CD4-positive, alpha-beta memory T cell (primary cell): Measurements from ENCODE around the gene IFT25. TPM values are rescaled to one million over a fixed set of nuclear protein-coding genes. Genes with fewer than 3 reads are reported as not detected.
A peak's percentile ranks its signal among the peaks of the same experiment; 100 is the strongest.
"Not testable (repeated sequence)": the region's sequence is repeated elsewhere in the genome, so short reads cannot be mapped to it uniquely, and the experiment has no call there.

Source experiments
- CTCF ChIA-PET: fragments of 350-600 bp; sonication (Branson Sonifier 250); formaldehyde crosslinking; loops from one replicate; lab custom pipeline; 2021; ENCODE audit warnings: inconsistent platforms; ENCODE audit not compliant: partially characterized antibody; lab: Charles Lee
- POLR2A ChIA-PET: fragments of 350-600 bp; sonication (Branson Sonifier 250); formaldehyde crosslinking; loops from one replicate; lab custom pipeline; 2021; ENCODE audit not compliant: partially characterized antibody; lab: Charles Lee
- DNase-seq, 5 donors: peaks; one replicate each; pipeline versions ENCODE4 v3.0.0 to v3.0.0-alpha.2; 2020 to 2022; ENCODE audit warnings: mixed read lengths in 1 of 5
- H3K27ac ChIP-seq: one replicate; pipeline ENCODE4 v1.7.0; 2013; ENCODE audit warnings: low read depth, low read length
- H3K27me3 ChIP-seq: 2 replicates; pipeline ENCODE4 v1.7.0; 2013; ENCODE audit warnings: mild to moderate bottlenecking, low read length, moderate library complexity; ENCODE audit not compliant: insufficient read depth
- H3K36me3 ChIP-seq: 2 replicates; pipeline ENCODE4 v1.7.0; 2013; ENCODE audit warnings: mild to moderate bottlenecking, low read length, moderate library complexity; ENCODE audit not compliant: insufficient read depth
- H3K4me1 ChIP-seq: 2 replicates; pipeline ENCODE4 v1.7.0; 2013; ENCODE audit warnings: mild to moderate bottlenecking, low read length, moderate library complexity; ENCODE audit not compliant: insufficient read depth
- H3K4me3 ChIP-seq, 2 donors: one replicate each; pipeline ENCODE4 v1.7.0; 2013; ENCODE audit warnings: low read length in 2 of 2, mild to moderate bottlenecking in 1 of 2
- H3K9me3 ChIP-seq, 2 donors: one replicate each; pipeline ENCODE4 v1.7.0; 2013; ENCODE audit warnings: low read length in 2 of 2, control low read depth in 1 of 2; ENCODE audit not compliant: control insufficient read depth in 1 of 2
- H3K27ac Mint-ChIP-seq, 7 donors: one replicate each; pipeline ENCODE4 v1.8.0; 2020 to 2021; ENCODE audit warnings: mixed read lengths in 7 of 7, mild to moderate bottlenecking in 6 of 7, inconsistent platforms in 3 of 7, moderate library complexity in 3 of 7
- H3K27me3 Mint-ChIP-seq, 2 donors: one replicate each; pipeline ENCODE4 v1.8.0; 2020 to 2021; ENCODE audit warnings: mixed read lengths in 2 of 2
- H3K36me3 Mint-ChIP-seq, 2 donors: one replicate each; pipeline ENCODE4 v1.8.0; 2020 to 2021; ENCODE audit warnings: mixed read lengths in 2 of 2, inconsistent platforms in 1 of 2, mild to moderate bottlenecking in 1 of 2
- H3K4me1 Mint-ChIP-seq, 4 donors: one replicate each; pipeline ENCODE4 v1.8.0; 2020 to 2021; ENCODE audit warnings: mixed read lengths in 4 of 4, mild to moderate bottlenecking in 1 of 4
- H3K4me3 Mint-ChIP-seq, 8 donors: one replicate each; pipeline ENCODE4 v1.8.0; 2020 to 2021; ENCODE audit warnings: mixed read lengths in 8 of 8, mild to moderate bottlenecking in 7 of 8, moderate library complexity in 6 of 8, inconsistent platforms in 3 of 8
- H3K9me3 Mint-ChIP-seq, 8 donors: one replicate each; pipeline ENCODE4 v1.8.0; 2020 to 2021; ENCODE audit warnings: mixed read lengths in 8 of 8, mild to moderate bottlenecking in 5 of 8, inconsistent platforms in 3 of 8, moderate library complexity in 1 of 8
- intact Hi-C: fragments of 100-400 bp; cut with micrococcal nuclease; formaldehyde crosslinking; loops from one replicate; pipeline ENCODE4 v1.15.1; 2023
- polyA plus RNA-seq, 2 donors: library from polyadenylated mRNA; unstranded; fragments of 300-500 nt; fragmentation: Illumina TruSeq; gene quantifications; one replicate each; pipeline ENCODE4 v1.2.3, GENCODE V29; 2021
- total RNA-seq, 2 experiments: library from RNA; stranded (reverse); gene quantifications; one replicate each; pipeline ENCODE4 v1.2.3, GENCODE V29; 2021

The IFT25 gene
- total and polyA plus RNA-seq, 4 experiments from 2014 or later = 45.5 to 65.4 (median 48.8) TPM

GRCh38 chr1:53875150-53875549, 70.3 kb downstream of the IFT25 start:
- H3K4me1 ChIP-seq, H3K27me3 Mint-ChIP-seq, H3K27ac ChIP-seq, DNase-seq, H3K4me1 Mint-ChIP-seq, H3K9me3 Mint-ChIP-seq, H3K9me3 ChIP-seq, intact Hi-C loops, CTCF ChIA-PET, H3K4me3 ChIP-seq, H3K4me3 Mint-ChIP-seq, H3K27me3 ChIP-seq, H3K27ac Mint-ChIP-seq: not testable (repeated sequence)
- POLR2A ChIA-PET = interaction anchor here (1.1 kb wide), 1 partner anchor 15 kb away, joined by 4 read pairs; the partner anchor contains the start of gene YIPF1
- peaks cover 16% of the 10 kb centered on the region for H3K36me3 ChIP-seq
- H3K36me3 Mint-ChIP-seq = peaks cover 52 to 70% of the 10 kb centered on the region in 2 donors

- ChIA-PET CTCF (interaction anchor here (0.6 to 6.3 kb wide), 6 partner anchors 12 to 88 kb away, joined by 3 to 40 read pairs (median 6); partner anchors contain the start of genes IFT25 and LRRC42), POLR2A (interaction anchor here (1.1 kb wide), 1 partner anchor 9 kb away, joined by 3 read pairs; no protein-coding TSS in a partner anchor)
- H3K4me1 ChIP-seq = no peaks in the 10 kb centered on the region
- H3K36me3 Mint-ChIP-seq = peaks cover 51 to 68% of the 10 kb centered on the region in 2 donors
- no peaks in the 10 kb centered on the region for H3K27me3 Mint-ChIP-seq
- peaks cover 0 to 3% (median 1%) of the 10 kb centered on the region in 4 donors for H3K4me1 Mint-ChIP-seq
- H3K9me3 ChIP-seq = no peaks in the 10 kb centered on the region
- H3K27ac ChIP-seq = no peak overlapping the region
- no peaks in the 10 kb centered on the region for H3K27me3 ChIP-seq
- peaks cover 12% of the 10 kb centered on the region for H3K36me3 ChIP-seq
- no peak overlapping the region for H3K4me3 ChIP-seq
- H3K4me3 Mint-ChIP-seq = no peak overlapping the region
- H3K9me3 Mint-ChIP-seq = no peaks in the 10 kb centered on the region
- DNase-seq = no peak
- peak overlapping the region in 2 of 7 donors; percentile 4 to 42 for H3K27ac Mint-ChIP-seq
- intact Hi-C loops = no loop called here
These were observed 73.6 kb downstream of the IFT25 start for GRCh38 chr1:53871773-53872484.

Other genes with a start within 250 kb of the IFT25 start
- gene GLIS1, start 206.5 kb downstream of the IFT25 start, total RNA-seq = not detected
- gene GLIS1, start 206.5 kb downstream of the IFT25 start, polyA plus RNA-seq = not detected
- 10 to 100 TPM; 10.9 to 11.0 TPM for gene NDC1, start 107.4 kb downstream of the IFT25 start, total RNA-seq
- gene NDC1, start 107.4 kb downstream of the IFT25 start, polyA plus RNA-seq = 1 to 10 TPM; 4.4 to 7.8 TPM
- 10 to 100 TPM; 14.8 to 15.2 TPM for gene YIPF1, start 55.9 kb downstream of the IFT25 start, total RNA-seq
- 10 to 100 TPM; 25.2 to 30.5 TPM for gene YIPF1, start 55.9 kb downstream of the IFT25 start, polyA plus RNA-seq
- not detected for gene DIO1, start 51.5 kb downstream of the IFT25 start, total RNA-seq
- gene DIO1, start 51.5 kb downstream of the IFT25 start, polyA plus RNA-seq = not detected
- 1 to 10 TPM; 7.3 to 8.7 TPM for gene LRRC42, start 651 bp upstream of the IFT25 start, total RNA-seq
- 1 to 10 TPM; 4.7 to 8.4 TPM for gene LRRC42, start 651 bp upstream of the IFT25 start, polyA plus RNA-seq
- gene LDLRAD1, start 72.5 kb upstream of the IFT25 start, total RNA-seq = not detected
- not detected for gene LDLRAD1, start 72.5 kb upstream of the IFT25 start, polyA plus RNA-seq
- 100 to 1,000 TPM; 212 to 222 TPM for gene TMEM59, start 107.5 kb upstream of the IFT25 start, total RNA-seq
- 1,000 to 10,000 TPM in 1 of 2 donors, 100 to 1,000 TPM in 1; 533 to 1,059 TPM for gene TMEM59, start 107.5 kb upstream of the IFT25 start, polyA plus RNA-seq
- 10 to 100 TPM; 12.1 to 13.1 TPM for gene TCEANC2, start 107.9 kb upstream of the IFT25 start, total RNA-seq
- 1 to 10 TPM; 3.5 to 7.1 TPM for gene TCEANC2, start 107.9 kb upstream of the IFT25 start, polyA plus RNA-seq
- gene CDCP2, start 207.3 kb upstream of the IFT25 start, total RNA-seq = under 1 TPM in 1 of 2 experiments, not detected in 1; 0.19 TPM
- not detected for gene CDCP2, start 207.3 kb upstream of the IFT25 start, polyA plus RNA-seq